GM19328 (cell line): ENCODE results near the gene CD69.
"Not testable (repeated sequence)": the region's sequence is repeated elsewhere in the genome, so short reads cannot be mapped to it uniquely, and the experiment has no call there.

Source experiments
- ATAC-seq: cut with Tn5 transposase; IDR thresholded peaks from one replicate; pipeline ENCODE4 v1.9.1; 2021; ENCODE audit warnings: mild to moderate bottlenecking, moderate library complexity; ENCODE audit not compliant: unreplicated experiment

The CD69 gene

DNA sequence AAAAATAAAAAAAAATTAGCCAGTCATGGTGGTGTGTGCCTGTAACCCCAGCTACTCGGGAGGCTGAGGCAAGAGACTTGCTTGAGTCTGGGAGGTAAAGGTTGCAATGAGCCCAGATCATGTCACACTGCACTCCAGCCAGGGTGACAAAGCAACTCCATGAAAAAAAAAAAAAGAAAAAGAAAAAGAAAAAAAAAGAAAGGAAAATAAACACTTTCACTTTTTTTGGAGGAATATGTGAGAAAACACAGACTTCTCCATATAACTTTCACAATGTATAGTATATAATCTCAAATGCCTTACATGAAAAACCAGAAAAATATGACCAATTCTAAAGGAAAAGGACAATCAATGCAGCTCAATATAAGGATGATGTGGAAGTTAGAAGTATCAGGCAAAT, 36.7 kb downstream of the CD69 start:
- no peak for ATAC-seq

DNA sequence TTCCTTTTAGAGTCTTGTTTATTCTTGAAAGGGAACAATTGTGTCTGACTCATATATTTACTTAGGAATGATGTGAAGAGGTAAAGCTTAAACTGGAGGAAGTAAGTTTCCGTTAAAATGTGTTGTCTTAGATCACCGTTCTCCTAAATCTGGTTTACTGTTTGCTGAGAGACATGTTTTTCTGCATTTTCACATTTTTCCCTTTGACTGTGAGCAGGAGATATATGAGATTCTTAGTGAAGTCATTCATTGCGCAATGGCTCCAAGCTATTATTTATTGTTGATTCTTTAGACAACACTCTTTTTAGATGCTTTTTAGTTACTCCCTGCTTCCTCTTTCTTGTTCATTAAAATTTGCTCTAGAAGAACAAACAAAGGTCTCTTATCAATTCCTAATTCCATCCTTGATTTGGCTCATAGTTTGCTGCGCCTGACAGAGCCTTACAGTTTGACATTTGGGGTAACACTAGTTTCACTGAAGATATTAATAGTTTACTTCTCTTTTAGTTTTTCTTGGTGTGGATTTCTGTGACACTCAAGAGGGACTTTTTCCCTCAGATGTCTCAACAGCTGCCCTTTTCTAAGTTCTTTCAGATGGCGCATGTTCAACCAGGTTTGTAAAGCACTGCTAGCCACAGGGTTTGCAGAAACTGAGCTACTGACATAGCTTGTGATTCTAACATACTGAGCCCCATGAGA, 39.2 kb downstream of the CD69 start:
- no peak for ATAC-seq

DNA sequence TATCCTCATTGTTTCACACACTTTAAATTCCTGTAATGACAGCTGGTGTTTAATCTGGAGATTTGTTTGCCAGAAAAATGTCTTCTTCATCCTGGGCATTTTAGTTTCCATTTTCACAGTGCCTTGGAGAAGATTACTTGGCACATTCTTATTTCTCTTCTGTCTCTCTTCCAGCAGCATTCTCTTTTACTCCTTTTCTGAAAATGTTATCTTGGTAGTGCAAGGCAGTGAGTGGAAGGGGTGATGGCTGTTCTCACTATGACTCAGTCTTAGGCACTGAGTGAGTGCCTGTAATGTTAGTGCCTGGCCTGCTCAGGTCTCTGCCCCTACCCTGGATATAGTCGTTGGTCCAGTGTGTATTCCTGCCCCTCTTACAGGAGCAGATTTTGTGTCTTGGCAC, 40.9 kb downstream of the CD69 start:
- ATAC-seq: no peak

DNA sequence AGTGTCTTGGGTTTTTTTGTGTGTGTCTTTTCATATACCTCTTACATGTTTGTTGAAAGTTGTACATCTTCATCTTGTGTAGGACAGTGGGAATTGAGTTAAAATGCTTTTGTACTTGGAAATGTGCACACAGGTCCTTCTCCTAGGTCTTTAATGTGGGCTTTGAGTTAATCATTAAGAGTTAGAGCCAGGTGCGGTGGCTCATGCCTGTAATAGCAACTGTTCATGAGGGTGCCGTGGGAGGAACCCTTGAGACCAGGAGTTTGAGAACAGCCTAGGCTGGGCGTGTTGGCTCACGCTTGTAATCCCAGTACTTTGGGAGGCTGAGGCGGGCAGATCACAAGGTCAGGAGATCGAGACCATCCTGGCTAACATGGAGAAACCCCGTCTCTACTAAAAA, 41.7 kb downstream of the CD69 start:
- ATAC-seq: no peak

DNA sequence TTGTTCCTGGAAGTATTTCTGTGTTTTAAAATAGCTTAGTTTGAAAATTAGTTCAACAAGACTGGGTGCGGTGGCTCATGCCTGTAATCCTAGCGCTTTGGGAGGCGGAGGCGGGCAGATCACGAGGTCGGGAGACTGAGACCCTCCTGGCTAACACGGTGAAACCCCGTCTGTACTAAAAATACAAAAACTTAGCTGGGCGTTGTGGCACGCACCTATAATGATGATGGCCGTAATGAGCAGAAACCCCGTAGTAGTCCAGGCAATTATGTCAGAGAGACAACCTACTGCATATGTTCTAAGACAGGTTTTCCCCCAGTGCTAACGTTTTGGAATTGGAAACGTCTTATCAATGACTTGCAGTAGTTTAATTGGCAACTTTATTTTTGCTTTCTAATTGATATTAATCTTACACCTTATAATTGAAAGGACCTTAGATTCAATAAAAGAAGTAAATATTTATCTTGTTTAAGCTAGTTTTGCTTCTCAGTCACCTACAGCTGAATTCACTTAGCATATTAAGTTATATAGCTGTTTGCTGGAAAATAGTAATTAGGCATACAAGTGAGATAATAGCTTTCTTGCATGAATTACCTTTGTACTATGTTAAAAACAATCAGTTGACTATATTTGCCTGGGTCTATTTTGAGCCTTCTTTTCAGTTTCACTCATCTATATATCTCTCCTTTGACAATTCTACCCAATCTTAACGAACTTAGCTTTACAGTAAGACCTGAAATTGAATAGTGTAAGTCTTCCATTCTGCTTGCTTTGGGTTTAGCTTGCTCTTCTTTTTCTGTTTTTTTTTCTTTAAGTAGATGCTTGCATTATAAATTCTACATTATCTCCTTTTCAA, 43.4 kb downstream of the CD69 start:
- ATAC-seq: no peak

DNA sequence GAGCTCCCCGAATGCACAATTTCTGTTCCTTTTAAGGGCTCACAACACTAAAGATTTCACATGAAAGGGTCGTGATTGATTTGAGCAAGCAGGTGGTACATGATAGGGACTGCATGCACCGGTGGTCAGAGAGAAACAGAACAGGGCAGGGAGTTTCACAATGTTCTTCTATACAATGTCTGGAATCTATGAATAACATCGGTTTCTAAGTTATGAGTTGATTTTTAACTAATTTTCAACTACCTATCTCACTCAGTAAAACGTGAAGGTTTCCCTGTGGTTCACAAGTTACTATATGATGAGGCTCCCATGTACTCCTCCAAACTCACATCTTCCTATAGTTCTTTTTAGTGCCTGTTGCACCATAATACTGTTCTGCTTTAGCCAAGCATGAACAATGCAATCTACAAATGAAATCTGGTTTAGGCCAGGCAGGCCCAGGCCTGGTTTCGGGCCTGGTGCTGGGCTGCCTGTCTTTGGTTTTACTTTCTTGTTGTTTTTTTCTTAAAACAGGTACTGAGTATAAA, 47.6 kb downstream of the CD69 start:
- ATAC-seq: peak; percentile 66

DNA sequence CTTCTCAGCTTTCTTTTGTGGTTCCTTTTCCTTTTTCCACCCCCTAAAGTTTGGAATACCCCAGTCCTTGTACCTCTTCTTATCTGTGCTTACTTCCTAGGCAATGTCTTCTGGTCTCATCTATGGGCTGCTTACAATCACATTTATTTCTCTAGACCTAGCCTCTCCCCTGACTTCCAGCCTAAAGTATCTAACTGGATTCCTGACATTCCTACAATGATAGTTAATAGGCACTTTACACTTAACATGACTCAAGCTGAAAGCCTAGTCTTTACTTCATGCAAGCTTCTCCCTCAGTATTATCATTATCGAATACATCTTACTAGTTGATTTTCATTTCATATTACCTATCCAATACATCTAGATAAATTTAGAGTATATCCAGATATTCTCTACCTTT, 49.0 kb downstream of the CD69 start:
- no peak for ATAC-seq

DNA sequence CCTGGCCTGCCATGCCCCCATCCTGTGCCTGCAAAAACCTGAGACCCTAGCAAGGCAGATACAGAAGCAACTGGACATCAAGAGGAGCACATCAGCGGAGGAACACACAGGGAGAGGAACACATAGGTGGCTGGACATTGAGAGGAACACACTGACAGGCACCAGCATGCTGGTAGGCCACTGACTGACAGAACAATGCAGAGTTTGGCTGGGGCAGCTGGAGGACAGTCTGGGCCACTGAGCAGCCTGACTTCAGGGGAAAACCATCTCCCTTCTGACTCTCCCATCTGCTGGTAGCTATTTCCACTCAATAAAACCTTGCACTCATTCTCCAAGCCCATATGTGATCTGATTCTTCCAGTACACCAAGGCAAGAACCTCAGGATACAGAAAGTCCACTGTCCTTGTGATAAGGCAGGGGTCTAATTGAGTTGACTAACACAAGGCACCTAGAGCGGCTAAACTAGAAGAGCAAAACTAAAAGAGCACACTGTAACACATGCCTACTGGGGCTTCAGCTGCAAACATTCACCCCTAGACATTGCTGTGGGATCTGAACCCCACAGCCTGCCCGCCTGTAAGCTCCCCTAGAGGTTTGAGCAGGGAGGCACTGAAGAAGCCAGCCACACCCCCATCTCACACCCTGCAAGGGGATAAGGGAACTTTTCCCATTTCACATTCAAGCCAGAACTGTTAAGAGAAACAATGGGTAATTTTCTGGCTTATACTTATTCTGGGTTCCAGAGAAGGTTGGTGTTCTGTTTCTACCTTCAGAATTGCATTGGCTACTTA, 49.9 kb downstream of the CD69 start:
- no peak for ATAC-seq

DNA sequence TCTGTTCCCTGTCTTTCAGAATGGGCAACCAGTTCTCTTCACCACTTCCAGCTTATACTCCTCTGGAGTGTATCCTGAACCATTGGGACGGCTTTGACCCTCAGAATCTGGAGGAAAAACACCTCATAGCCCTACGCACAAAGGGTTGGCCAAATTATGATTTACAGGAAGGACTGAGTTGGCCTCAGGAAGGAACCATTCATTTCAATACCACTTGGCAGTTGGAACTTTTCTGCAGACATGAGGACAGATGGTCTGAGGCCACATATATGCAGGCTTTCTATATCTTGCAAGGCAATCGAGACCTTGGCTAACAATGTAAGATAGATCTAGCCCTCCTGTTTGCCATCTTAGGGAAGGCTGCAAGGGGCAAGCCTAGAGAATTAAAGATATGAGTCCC, 51.8 kb downstream of the CD69 start:
- no peak for ATAC-seq

DNA sequence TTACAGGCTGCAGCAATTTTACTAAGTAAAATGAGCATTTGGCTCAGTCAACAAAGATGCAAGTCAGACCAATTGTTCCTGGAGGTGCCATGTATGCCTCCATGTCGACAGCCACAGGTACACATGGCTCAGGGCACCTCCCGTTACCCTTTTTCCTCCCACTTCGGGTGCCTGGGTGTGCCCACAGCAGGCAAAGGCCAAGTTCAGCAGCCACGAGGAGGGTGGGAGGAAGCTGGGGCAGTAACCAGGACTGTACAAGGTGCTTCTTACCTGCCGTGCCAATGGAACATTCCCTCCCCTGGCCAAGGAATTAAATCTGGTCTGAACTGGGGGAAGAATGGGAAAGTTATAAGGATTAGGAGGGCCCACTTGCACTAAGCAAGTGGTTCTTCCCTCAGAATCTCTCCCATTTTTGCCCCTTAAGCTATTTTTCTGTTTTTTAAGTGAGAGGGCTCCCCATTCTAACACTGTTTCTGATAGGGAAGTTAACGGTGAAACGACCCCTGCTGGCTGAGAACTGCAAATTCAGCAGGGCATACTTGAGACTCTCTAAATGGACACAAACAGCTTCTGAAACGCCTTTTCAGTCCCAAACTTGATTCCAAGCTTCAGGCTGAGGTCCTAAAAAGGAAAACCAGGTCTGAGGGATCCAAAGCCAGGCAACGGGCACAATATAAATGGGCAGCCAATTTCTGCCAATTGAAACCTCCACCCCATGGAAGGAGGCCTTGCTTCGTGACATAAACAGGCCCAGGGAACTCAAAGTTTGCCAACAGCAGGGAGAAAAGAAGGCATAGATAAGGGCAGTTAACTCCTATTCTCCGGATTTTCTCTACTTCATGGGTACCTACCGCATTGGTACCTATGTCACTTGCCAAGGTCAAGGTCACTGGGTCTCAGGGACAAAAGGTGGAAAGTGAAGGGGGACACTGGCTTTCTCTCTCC, 52.6 kb downstream of the CD69 start:
- no peak for ATAC-seq

DNA sequence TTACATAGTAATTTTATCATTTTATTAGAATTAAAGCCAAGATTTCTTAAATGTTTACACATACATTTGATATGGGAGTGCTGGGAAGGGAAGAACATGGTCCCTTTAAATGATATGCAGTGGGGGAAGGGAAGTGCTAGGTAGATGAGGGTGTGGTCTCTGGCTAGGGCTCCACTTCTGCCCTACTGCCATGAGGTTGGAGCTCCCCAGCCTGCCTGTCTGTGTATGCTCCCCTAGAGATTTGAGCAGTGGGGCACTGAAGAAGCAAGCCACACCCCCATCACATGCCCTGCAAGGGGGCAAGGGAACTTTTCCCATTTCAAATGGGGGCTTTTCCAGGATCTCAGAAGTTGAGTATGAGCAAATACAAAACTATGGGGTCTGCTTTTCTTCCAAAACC, 53.3 kb downstream of the CD69 start:
- no peak for ATAC-seq

DNA sequence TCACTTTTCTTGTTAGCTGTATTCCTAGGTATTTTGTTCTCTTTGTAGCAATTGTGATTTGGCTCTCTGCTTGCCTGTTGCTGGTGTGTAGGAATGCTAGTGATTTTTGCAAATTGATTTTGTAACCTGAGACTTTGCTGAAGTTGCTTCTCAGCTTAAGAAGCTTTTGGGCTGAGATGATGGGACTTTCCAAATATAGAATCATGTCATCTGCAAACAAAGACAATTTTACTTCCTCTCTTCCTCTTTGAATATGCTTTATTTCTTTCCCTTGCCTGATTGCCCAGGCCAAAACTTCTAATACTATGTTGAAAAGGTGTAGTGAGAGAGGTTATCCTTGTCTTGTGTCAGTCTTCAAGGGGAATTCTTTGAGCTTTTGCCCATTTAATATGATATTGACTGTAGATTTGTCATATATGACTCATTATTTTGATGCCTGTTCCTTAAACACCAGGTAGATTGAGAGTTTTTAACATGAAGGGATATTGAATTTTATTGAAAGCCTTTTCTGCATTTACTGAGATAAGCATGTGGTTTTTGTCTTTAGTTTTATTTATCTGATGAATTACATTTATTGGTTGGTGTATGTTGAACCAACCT, 54.5 kb downstream of the CD69 start:
- no peak for ATAC-seq

DNA sequence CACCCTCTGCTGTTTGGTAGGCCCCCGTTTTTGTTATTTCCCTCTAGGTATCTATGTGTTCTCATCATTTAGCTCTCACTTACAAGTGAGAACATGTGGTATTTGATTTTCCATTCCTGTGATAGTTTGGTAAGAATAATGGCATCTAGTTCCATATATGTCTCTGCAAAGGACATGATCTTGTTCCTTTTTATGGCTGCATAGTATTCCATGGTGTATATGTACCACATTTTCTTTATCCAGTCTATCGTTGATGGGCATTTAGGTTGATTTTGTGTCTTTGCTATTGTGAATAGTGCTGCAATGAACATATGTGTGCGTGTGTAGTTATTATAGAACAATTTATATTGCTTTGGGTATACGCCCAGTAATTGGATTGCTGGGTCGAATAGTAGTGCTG, 56.1 kb downstream of the CD69 start:
- not testable (repeated sequence) for ATAC-seq
